GM18526 (cell line): ENCODE data around the gene TASOR.

ENCODE experiments used
- POLR2A ChIP-seq: IDR thresholded peaks from 3 replicates; pipeline ENCODE4 v1.6.1; 2011; ENCODE audit not compliant: insufficient read length; ENCODE audit errors: extremely low read depth

TASOR gene

GRCh38 chr3:56683122-56683817, at the start of gene TASOR:
TASOR (minus strand) TSS chr3:56683265; CDS start chr3:56683006, 259 bp downstream.
- peak; percentile 64 for TF ChIP-seq POLR2A

- TF ChIP-seq POLR2A, result no peak
Measured at GRCh38 chr3:56732109-56732508, 49.0 kb upstream of the TASOR start.

- no peak for TF ChIP-seq POLR2A
Measured at GRCh38 chr3:56725175-56725574, 42.1 kb upstream of the TASOR start.

GRCh38 chr3:56724676-56725075, 41.6 kb upstream of the TASOR start:
- no peak for TF ChIP-seq POLR2A

DNA sequence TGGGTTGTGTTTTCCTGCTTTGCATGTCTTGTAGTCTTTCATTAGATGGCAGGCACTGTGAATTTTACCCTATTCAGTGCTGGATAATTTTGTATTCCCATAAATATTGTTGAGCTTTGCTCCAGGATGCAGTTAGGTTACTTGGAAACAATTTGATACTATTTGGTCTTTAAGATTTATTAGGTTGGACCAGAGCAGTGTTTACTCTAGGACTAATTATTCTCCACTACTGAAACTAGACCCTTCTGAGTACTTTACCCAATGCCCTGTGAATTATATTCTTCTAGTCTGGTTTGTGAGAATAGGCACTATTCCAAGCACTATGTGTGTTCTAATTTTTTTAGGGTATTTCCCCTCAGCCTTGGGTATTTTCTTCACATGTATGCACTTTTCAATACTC, 37.8 kb upstream of the TASOR start:
- TF ChIP-seq POLR2A, result no peak

DNA sequence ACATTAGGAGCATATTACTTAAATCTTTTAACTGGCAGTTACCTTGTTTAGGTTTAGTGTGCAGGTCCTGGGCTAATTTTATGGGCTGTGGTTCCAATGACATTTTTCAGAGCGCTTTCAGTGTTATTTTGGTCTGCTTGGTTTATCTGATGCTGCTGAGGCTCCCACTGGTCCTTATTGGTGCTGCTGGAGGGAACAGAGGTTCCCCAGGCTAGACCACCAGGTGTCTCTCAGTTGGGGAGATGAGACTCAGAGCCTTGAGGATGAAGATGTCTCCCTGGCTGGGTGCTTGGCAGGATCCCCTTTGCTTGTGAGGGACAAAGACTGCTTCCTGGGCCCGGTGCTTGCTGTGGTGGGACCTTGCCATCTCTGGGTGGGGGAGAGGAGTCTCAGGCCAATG, 28.3 kb upstream of the TASOR start:
- no peak for TF ChIP-seq POLR2A

GRCh38 chr3:56706629-56707028, 23.6 kb upstream of the TASOR start:
- TF ChIP-seq POLR2A, result no peak

- no peak for TF ChIP-seq POLR2A
Measured at GRCh38 chr3:56704706-56705105, 21.6 kb upstream of the TASOR start.

- TF ChIP-seq POLR2A, result no peak
Measured at GRCh38 chr3:56702490-56703315, 19.6 kb upstream of the TASOR start.

GRCh38 chr3:56700151-56700550, 17.1 kb upstream of the TASOR start:
- TF ChIP-seq POLR2A, result no peak

DNA sequence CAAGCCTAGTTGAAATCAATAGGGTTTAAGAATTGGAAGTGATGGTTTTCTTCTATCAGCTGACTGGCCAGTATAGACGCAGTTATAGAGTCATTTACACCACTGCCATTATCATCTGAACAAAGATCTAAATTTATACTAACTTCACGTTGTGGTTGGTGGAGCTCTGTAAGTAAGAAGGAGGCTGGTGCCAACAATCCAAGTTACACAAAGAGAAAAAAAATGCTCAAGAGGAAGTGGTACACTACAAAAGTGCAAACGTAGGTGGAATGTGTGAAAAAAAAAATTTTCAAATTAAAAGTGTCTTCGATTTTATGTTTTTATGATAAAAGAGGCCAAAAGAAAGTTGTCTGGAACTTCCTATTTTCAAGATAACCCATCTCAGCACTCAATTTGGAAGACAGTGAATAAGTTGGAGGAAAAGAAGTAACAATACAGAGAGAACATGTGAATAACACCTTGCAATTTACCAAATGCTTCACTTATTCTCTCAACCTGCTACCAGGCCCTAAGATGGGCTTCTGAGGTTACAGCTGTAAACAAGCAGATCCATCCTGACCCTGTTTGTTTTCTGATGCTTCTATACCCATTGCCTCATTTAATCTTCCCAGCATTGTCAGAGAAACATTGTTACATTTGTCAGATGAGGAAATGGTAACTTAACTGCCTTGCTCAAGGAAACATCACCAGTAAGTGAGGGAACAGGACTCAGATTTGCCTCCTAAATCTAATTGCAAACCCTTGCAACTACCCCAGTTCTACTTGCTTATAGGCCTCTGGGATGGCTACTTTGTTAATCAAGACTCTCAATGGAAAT, 12.0 kb upstream of the TASOR start:
- no peak for TF ChIP-seq POLR2A

- TF ChIP-seq POLR2A, result no peak
Measured at GRCh38 chr3:56693750-56694149, 10.7 kb upstream of the TASOR start.

DNA sequence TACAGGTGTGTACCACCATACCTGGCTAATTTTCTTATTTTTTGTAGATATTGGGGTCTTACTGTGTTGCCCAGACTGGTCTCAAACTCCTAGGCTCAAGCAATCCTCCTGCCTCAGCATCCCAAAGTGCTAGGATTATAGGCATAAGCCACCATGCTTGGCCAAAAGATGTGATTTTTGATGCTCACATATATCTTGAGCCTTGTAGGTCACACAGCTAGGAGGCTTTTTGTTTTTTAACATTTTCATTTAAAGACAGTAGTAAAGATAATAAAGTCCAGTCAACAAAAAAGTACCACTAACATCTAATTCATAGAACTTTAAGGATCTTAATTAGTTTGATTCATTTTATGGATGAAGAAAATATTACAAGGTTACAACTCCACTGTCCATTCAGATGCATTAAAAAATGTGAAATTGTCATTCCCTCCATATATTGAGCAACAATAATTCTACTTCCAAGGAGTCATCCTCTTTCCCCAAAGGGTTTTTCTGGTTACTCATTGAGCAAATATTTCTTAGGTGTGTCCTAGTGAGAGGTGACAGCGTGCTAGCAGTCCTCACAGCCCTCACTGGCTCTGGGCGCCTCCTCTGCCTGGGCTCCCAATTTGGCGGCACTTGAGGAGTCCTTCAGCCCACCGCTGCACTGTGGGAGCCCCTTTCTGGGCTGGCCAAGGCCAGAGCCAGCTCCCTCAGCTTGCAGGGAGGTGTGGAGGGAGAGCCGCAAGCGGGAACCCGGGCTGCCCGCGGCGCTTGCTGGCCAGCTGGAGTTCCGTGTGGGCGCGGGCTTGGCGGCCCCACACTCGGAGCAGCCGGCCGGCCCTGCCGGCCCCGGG, 8.3 kb upstream of the TASOR start:
- no peak for TF ChIP-seq POLR2A

DNA sequence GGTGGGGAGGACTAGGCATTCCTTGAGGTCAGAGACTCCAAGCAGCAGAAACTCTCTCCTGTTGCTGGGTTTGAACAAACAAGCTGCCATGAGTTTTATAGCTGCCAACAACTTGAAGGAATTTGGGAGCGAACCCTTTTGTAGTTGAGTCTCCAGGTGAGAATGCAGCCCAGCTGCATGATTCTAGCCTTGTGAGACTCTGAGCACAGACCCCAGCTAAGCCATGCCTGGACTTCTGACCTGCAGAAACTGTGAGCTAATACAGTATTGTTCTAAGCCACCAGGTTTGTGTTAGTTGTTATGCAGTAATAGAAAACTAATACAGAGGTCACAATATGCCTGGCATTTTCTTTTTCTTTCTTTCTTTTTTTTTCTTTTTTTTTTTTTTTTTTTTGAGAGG, 6.2 kb upstream of the TASOR start:
- TF ChIP-seq POLR2A, result no peak

DNA sequence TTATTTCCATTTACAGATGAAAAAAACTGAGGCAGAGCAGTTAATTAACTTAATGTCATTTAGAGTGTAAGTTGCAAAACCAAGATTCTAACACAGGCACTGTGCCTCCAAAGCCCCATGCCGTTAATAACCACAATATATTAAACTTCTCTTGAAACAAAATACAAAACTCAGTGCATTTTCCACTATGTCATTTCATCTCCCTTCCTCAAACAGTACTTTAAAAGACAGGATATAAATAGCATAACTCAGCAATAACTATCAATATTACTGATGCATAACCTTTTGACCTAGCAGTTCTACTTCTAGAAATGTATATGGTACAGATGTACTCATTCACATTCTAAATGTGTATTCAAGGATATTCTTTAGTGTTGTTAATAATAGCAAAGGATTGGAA, 5.1 kb upstream of the TASOR start:
- no peak for TF ChIP-seq POLR2A
